Loucy (cell line): Measurements from ENCODE around the gene TRPV4.

Experiments
- H2AFZ ChIP-seq: fragments of 200-600 bp; sonication (generic); 2 replicates; pipeline ENCODE4 v1.6.0; 2016; ENCODE audit warnings: antibody characterized with exemption, mild to moderate bottlenecking, low read length, moderate library complexity
- H3F3A ChIP-seq: fragments of 200-600 bp; 2 replicates; pipeline ENCODE4 v1.6.0; 2016; ENCODE audit warnings: antibody characterized with exemption, low read depth, mild to moderate bottlenecking
- H3K27me3 ChIP-seq: fragments of 200-600 bp; sonication (generic); 2 replicates; pipeline ENCODE4 v1.6.1; 2014; ENCODE audit warnings: low read length, mild to moderate bottlenecking; ENCODE audit not compliant: insufficient read depth, poor library complexity, severe bottlenecking
- H3K36me3 ChIP-seq: fragments of 200-600 bp; sonication (generic); 2 replicates; pipeline ENCODE4 v1.6.1; 2016; ENCODE audit warnings: low read length; ENCODE audit not compliant: insufficient read depth
- H3K4me1 ChIP-seq: fragments of 200-600 bp; sonication (generic); 2 replicates; pipeline ENCODE4 v1.5.1; 2014; ENCODE audit warnings: low read length, mild to moderate bottlenecking; ENCODE audit not compliant: insufficient read depth, poor library complexity, severe bottlenecking
- H3K4me2 ChIP-seq: fragments of 200-600 bp; sonication (generic); 2 replicates; pipeline ENCODE4 v1.6.0; 2014; ENCODE audit warnings: antibody characterized with exemption, low read length, low read depth, mild to moderate bottlenecking; ENCODE audit not compliant: poor library complexity, severe bottlenecking
- H3K4me3 ChIP-seq: fragments of 200-600 bp; sonication (generic); 2 replicates; pipeline ENCODE4 v1.5.1; 2014; ENCODE audit warnings: low read length, mild to moderate bottlenecking, mixed read lengths; ENCODE audit not compliant: poor library complexity, severe bottlenecking
- H3K79me2 ChIP-seq: fragments of 200-600 bp; sonication (generic); 2 replicates; pipeline ENCODE4 v1.6.1; 2014; ENCODE audit warnings: low read length; ENCODE audit not compliant: insufficient read depth
- H3K9ac ChIP-seq: fragments of 200-600 bp; sonication (generic); 2 replicates; pipeline ENCODE4 v1.6.0; 2014; ENCODE audit warnings: mild to moderate bottlenecking, low read depth, low read length, moderate library complexity; ENCODE audit not compliant: poor library complexity, severe bottlenecking
- H3K9me2 ChIP-seq: fragments of 200-600 bp; sonication (generic); replicated peaks from 2 replicates; pipeline ENCODE4 v1.6.1; 2016; ENCODE audit warnings: low read depth, low read length, mixed read lengths
- H3K9me3 ChIP-seq: fragments of 200-600 bp; sonication (generic); 2 replicates; pipeline ENCODE4 v1.6.1; 2014; ENCODE audit warnings: mild to moderate bottlenecking, antibody characterized with exemption, low read length, low read depth; ENCODE audit not compliant: insufficient read depth
- H4K20me1 ChIP-seq: fragments of 200-600 bp; sonication (generic); 2 replicates; pipeline ENCODE4 v1.6.0; 2014; ENCODE audit warnings: antibody characterized with exemption, low read length, mild to moderate bottlenecking; ENCODE audit not compliant: insufficient read depth, poor library complexity, severe bottlenecking
- CTCF ChIP-seq: fragments of 200-600 bp; sonication (generic); conservative IDR thresholded peaks from 2 replicates; pipeline ENCODE4 v1.5.1; 2014; ENCODE audit warnings: mild to moderate bottlenecking, antibody characterized with exemption, low read length
- EZH2phosphoT487 ChIP-seq: fragments of 200-600 bp; IDR thresholded peaks from 2 replicates; pipeline ENCODE4 v1.6.1; 2018; ENCODE audit warnings: antibody characterized with exemption, mild to moderate bottlenecking, moderate library complexity, borderline replicate concordance

The TRPV4 gene

GRCh38 chr12:109797905-109798669, 35.1 kb downstream of the TRPV4 start:
- peak; percentile 59 for TF ChIP-seq CTCF
- no peak for TF ChIP-seq EZH2phosphoT487
- Histone ChIP-seq H3K79me2 (no peaks in the 10 kb centered on the region), H2AFZ (no peak overlapping the region), H4K20me1 (no peaks in the 10 kb centered on the region), H3K27me3 (no peaks in the 10 kb centered on the region), H3K4me1 (no peaks in the 10 kb centered on the region), H3K9me3 (no peaks in the 10 kb centered on the region), H3K4me3 (no peak overlapping the region), H3F3A (no peaks in the 10 kb centered on the region), H3K9ac (no peak overlapping the region), H3K36me3 (no peaks in the 10 kb centered on the region), H3K9me2 (no peaks in the 10 kb centered on the region), H3K4me2 (no peak overlapping the region)

- TF ChIP-seq CTCF (no peak), EZH2phosphoT487 (no peak)
- no peaks in the 10 kb centered on the region for H3K36me3 ChIP-seq
- H3K79me2 ChIP-seq, result no peaks in the 10 kb centered on the region
- H3K4me1 ChIP-seq, result no peaks in the 10 kb centered on the region
- H3F3A ChIP-seq, result no peaks in the 10 kb centered on the region
- H3K4me2 ChIP-seq, result no peak overlapping the region
- H2AFZ ChIP-seq, result no peak overlapping the region
- no peaks in the 10 kb centered on the region for H3K9me2 ChIP-seq
- H4K20me1 ChIP-seq, result no peaks in the 10 kb centered on the region
- H3K4me3 ChIP-seq, result no peak overlapping the region
- no peaks in the 10 kb centered on the region for H3K27me3 ChIP-seq
- H3K9me3 ChIP-seq, result no peaks in the 10 kb centered on the region
- no peak overlapping the region for H3K9ac ChIP-seq
These were observed 37.1 kb downstream of the TRPV4 start for GRCh38 chr12:109796057-109796456.

- Histone ChIP-seq H3K4me1 (no peaks in the 10 kb centered on the region), H3K9me3 (no peaks in the 10 kb centered on the region), H3K4me3 (no peak overlapping the region), H3K9me2 (no peaks in the 10 kb centered on the region), H3K4me2 (no peak overlapping the region), H3K79me2 (no peaks in the 10 kb centered on the region), H3K9ac (no peak overlapping the region), H3F3A (no peaks in the 10 kb centered on the region), H4K20me1 (no peaks in the 10 kb centered on the region), H3K27me3 (no peaks in the 10 kb centered on the region), H2AFZ (no peak overlapping the region), H3K36me3 (no peaks in the 10 kb centered on the region)
- TF ChIP-seq EZH2phosphoT487 (no peak), CTCF (no peak)
These were observed 38.2 kb downstream of the TRPV4 start for GRCh38 chr12:109795023-109795422.
